SW480 (cell line): ENCODE data around the gene WDR45B.
"Not testable (repeated sequence)": the region's sequence is repeated elsewhere in the genome, so short reads cannot be mapped to it uniquely, and the experiment has no call there.

Experiments used
- DNase-seq: peaks from one replicate; pipeline ENCODE4 v3.0.0-alpha.2; 2016; ENCODE audit warnings: low spot score

The WDR45B gene

GRCh38 chr17:82599674-82600661 is 48.3 kb downstream of the WDR45B start:
- DNase-seq: no peak

GRCh38 chr17:82598256-82599119 is 49.8 kb downstream of the WDR45B start:
- no peak for DNase-seq

GRCh38 chr17:82596837-82597672 is 51.2 kb downstream of the WDR45B start:
- no peak for DNase-seq

- no peak for DNase-seq
These were observed 51.9 kb downstream of the WDR45B start for GRCh38 chr17:82596296-82596695.

GRCh38 chr17:82595893-82596292 is 52.4 kb downstream of the WDR45B start:
- peak; percentile 62 for DNase-seq

- DNase-seq: no peak
These were observed 53.7 kb downstream of the WDR45B start for GRCh38 chr17:82594571-82594970.

- DNase-seq: no peak
These were observed 54.6 kb downstream of the WDR45B start for GRCh38 chr17:82593590-82594087.

- DNase-seq: peak; percentile 71
These were observed 55.3 kb downstream of the WDR45B start for GRCh38 chr17:82592767-82593589.

- no peak for DNase-seq
These were observed 55.9 kb downstream of the WDR45B start for GRCh38 chr17:82592289-82592766.

- DNase-seq: no peak
These were observed 57.2 kb downstream of the WDR45B start for GRCh38 chr17:82590881-82591539.

- DNase-seq: no peak
These were observed 58.0 kb downstream of the WDR45B start for GRCh38 chr17:82590216-82590615.

GRCh38 chr17:82589851-82590180 is 58.4 kb downstream of the WDR45B start:
- DNase-seq: no peak

- DNase-seq: no peak
These were observed 59.7 kb downstream of the WDR45B start for GRCh38 chr17:82588266-82589175.

- DNase-seq: no peak
These were observed 60.8 kb downstream of the WDR45B start for GRCh38 chr17:82587234-82588086.

- DNase-seq: no peak
These were observed 61.5 kb downstream of the WDR45B start for GRCh38 chr17:82586576-82587233.

GRCh38 chr17:82585935-82586575 is 62.2 kb downstream of the WDR45B start:
- not testable (repeated sequence) for DNase-seq

GRCh38 chr17:82583720-82584234 is 64.5 kb downstream of the WDR45B start:
- DNase-seq: no peak
